NCI-H1436 (cell line): Measurements from ENCODE around the gene UBE2G2.
A peak's percentile ranks its signal among the peaks of the same experiment; 100 is the strongest.

Experiments
- DNase-seq: peaks from one replicate; lab custom pipeline; 2025; lab: John Stamatoyannopoulos, UW

UBE2G2 gene

DNA sequence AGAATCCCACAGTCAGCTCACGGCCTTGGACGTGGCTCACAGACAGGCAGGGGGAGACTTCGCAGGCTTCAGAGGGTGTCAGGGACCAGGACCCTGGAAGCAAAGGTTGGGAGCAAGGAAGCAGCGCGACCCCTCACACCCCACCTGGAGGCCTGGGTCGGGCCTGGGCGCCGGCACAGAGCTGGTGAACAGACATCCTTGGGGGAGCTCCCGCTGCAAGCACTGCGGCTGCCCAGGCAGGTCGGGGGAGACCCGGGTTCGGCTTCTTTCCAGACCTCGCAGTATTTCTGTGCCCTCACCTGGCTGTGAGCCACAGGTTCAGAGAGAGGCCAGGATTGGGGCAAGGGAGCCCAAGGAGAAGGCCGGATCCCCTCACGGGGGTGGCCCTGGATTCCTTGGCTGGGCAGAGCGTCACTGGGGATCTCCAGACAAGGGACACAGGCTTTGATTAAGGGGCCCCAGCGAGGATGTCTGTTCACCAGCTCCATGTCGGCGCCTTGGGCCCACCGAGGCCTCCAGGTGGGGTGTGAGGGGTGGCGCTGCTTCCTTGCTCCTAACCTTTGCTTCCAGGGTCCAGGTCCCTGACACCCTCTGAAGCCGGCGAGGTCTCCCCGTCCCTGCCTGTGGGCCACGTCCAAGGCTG is 52.4 kb downstream of the UBE2G2 start:
- DNase-seq: no peak

DNA sequence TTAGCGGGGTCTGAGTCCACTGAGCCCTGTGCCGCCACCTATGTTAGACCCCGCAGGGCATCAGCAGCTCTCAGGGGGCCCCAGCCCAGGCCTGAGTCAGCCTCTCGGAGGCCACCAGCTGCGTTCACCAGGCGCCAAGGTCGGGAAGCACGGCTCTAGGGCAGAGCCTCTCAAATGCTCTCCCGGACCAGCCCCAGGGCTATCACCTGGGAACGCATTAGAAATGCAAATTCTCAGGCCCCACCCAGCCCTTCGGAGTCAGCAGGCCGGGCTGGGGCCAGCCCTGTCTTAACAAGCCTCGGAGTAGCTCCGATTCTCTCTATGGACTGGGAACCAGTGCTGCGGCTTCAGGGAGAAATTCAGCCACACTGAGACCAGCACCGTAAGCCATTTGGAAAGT is 53.0 kb downstream of the UBE2G2 start:
- DNase-seq: no peak

DNA sequence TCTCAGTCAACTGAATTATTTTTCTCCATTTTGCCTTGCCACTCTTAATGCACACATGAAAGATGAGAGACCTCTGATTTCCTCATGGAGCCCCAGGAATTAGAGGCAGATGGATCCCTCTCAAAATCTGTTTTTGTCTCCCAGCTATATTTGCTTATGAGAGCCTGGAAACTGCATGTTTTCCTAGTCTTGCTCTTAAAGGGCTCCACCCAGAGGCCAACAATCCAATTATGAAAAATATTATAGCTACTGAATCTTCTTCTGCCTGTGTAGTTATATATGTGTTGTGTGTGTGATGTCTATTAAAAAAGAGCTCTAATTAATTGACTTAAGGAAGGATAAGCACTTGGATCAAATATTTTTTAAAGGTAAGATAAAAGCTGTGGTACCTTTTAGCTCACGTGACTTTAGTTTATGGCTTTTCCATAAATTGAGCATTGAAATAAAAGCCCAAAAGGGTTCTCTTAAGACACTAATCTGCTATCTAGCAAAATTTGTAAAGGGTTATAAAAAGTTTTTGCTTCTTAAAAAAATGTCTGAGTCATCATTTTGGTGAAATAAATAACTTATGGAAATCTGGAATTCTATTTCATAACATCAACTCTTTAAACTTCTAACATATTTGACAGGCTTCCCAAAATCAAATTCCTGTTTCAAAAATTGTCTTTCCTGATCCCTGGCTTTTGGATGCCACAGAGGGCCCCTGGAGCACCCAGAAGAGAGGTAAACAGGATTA is 59.0 kb downstream of the UBE2G2 start:
- DNase-seq: peak; percentile 62

DNA sequence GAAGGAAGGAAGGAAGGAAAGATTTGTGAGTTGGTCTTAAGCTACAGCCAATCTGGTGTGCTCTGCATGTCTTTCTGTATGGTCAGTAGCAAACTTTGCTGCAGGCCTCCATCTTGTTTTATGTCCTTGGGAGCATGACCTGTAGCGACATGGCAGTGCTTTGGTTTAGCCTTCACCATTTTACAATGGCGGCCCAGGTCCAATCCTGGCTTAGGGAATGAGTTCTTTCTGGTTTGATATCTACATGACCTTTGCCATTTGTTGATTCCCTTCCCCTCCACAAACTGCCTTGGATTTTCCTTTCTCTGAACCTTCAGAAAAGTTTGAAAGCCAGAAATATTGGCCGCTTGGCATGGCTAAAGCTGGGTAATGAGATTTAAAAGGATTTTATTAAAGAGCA is 59.7 kb downstream of the UBE2G2 start:
- DNase-seq: no peak

DNA sequence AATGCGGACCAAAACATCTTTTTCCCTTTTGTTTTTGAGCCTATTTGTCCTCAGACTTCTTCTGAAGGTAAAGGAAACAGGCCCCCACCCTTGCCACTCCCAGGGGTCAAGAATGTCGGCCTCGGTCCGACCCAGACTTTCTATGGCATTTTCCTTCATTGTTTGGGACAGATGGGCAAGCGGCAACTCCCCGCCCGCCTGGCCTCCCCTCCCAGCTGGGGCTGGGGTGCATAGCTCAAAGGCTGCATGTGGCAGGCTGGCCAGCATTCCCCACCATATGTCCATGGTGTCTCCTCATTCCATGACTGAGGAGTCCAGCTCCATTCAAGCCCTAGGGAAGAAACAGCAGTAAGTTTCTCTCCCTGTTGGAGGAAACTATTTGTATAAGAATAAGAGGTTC is 60.9 kb downstream of the UBE2G2 start:
- no peak for DNase-seq

DNA sequence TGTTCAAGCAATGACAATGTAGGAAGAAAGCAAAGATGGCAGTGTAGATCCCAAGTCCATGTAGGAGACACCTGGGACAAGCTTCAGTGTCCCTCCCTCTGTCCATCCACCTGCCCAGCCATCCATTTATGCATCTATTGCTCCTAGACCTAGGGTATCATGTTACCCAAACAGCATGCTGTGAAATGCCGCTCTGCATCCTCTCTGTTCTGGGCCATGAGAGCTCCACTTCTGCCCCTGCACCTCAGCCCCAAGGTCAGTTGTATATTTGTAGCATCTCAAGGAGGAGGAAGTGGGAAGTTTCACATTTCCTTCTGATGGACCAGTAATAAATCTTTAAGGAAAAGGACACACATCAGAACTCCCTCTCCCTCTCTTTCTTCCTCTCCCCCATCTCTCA is 62.3 kb downstream of the UBE2G2 start:
- DNase-seq: no peak

DNA sequence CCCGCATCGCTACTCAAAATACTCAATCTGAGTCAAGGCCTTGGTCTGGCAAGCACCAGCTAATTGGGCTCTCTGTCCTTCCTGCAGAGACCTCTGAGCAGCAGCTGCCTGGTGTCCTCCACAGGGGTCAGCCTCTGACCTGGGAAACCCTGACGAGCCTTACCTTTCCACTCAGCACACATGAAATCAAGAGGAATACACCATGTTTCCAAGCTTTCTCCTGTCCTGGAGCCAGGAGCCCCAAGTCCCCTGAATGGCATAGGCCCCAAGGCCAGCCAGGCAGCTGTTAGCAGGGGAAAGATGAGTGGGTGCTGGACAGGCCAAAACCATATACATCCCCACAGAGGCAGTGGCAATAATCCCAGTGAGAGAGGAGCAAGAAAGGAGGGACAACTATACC is 63.0 kb downstream of the UBE2G2 start:
- DNase-seq: no peak

DNA sequence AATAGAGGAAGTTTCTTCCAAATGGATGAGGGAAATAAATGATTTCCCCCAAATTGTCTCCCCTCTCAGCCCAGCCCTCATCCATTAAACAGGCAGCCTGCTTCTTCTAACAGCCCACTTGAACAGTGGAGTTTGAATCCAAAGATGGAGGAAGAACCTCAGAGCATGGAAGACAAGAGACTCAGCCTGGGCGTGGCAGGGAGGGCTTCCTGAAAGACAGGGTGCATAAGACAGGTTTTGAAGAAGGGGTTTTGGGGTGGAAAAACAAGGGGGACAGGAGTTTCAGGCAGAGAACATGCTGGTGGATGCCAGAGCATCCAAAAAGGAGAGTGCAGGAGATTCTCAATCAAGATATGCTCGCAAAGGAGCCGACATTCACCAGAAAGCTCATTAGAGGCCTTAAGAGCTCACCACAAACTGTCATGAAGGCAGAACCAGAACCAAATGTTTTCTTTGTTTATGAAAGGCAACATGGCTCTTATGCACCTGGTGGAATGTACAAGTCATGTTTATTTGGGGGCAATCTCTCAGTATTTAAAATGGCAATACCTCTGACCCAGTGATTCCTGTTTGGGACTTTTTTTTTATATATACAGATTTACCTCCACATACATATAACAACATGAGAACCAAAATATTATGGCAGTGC is 63.8 kb downstream of the UBE2G2 start:
- DNase-seq: no peak

DNA sequence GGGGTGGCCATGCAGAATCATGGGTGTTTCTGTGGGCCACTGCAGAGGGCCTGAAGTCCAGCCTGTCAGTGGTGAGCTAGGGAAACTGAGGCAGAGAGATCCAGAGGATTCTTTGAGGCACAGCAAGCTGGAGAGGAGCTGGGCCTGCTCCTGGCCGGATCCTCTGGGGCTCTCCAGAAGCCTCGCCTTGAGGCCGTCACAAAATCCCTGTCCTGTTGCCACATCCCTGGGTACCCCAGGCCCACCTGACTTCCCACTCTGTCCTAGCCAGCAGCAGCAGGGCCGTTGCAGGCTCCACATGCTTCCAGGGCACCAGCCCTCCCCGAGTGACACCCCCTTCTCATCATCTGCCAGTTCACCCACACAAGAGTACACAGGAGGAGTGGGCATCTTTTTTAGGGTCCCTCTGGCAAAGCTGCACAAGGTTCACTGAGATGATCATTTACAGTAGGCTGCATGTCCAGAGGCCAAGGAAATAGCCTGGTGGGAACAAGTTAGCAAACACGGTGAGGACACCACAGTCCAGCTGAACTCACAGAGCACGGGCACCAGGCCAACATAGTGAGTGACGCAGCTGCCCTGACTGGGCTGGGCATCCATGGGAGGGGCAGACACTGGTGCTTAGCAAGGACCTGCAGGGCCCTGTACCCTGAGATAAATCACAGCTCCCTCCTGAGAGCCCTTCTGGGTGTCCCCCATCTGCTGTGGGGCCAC is 65.2 kb downstream of the UBE2G2 start:
- peak; percentile 41 for DNase-seq

DNA sequence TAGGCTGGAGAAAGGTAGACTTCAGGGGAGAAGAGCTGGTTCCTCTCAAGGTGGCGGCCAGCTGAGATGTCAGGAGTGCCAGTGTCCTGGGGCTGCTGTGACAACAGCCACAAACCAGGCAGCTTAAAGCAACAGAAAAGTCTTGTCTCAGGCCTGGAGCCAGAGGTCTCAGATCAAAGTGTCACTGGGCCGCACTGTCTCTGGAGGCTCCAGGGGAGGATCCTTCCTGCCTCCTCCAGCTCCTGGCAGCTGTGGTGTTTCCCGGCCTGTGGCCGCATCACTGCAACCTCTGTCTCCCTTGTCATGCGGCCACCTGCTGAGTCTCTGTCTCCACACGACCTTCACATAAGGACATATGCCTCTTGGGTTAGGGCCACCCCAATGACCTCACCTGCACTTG is 65.8 kb downstream of the UBE2G2 start:
- DNase-seq: no peak

DNA sequence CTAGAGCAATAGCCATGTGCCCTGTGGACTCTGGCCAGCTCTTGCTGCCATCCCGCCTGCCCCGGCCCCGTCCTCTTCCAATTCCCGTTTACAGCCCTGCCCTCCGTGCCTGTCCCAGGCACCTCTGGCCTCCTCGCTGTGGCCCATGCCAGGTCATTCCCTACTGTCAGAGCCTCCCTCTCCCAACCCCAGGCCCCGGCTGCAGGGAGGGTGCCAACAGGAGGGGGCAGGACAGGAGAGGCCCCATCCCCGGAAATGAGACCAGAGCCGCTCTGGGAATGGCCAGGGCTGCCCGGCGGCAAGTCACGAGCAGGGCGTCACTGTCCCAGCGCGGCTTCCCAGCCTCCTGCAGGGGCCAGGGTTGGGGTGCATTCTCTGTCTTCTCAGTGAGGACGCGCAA is 66.8 kb downstream of the UBE2G2 start:
- no peak for DNase-seq

DNA sequence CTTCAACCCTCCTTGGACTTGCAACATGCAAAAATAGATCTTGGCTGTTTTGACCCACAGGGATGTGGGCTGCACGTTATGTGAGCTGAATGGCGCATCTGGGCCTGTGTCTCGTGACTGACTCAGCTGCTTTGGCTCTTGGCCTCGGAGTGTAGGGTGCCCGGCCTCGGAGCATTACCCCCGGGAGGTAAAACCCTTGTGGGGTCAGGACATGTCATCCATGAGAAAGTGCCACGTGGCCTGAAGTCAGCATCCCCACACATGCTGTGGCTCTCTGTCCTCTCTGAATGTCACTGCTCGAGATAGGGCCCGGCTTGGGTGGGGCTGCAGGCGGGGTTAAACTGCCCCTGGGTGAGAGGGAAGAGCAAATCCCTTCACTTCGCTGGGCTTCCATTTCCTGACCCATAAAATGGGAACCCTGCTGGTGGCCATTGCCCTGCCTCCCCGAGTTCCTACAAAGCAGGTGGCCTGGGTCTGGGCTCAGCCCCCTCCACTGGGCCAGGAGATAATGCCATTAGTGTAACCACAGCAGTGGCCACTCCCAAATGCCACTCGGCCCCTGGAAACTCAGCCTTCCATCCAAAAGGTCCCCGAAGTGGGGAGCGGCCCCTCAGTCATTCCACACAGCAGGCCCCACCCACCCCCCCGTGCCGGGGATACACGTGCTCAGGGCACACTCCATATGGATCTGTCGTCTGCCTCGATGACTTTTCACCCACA is 67.4 kb downstream of the UBE2G2 start:
- DNase-seq: no peak

DNA sequence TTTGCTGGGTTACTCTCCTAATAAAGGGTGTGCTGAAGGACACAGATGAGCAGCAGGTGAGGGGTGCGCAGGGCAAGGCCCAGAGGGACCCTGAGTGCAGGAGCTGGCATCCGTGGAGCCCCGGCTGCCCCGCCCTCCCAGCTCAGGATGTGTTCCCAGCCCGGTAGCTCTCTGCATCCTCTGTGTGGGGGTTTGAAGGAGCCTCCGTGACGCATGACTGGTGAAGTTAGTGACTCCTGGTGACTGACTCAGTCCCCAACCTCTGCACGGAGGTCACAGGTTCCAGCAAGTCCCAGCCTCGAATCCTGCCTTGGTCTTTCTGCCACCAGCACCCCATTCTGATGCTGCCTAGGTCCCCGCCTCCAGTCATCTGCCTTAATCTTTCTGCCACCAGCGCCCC is 68.7 kb downstream of the UBE2G2 start:
- DNase-seq: no peak

DNA sequence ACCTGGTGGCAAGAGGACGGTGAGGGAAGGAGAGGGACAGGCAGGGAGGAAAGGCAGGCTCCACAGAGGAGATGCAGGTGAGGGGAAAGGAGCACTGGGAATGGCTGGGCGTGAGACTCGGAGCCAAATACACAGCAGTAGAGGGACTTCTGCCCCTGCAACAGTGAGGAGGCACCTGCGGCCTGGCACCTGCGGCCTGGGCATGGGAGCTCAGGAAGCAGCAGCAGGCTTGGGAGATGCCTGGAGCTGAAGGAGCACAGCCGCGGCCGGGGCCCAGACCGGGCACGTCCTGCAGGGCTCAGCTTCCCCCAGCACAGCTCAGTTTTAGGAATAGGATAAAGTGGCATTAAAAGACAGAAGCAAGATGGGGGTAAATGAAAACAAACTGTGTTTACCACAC is 69.4 kb downstream of the UBE2G2 start:
- no peak for DNase-seq

DNA sequence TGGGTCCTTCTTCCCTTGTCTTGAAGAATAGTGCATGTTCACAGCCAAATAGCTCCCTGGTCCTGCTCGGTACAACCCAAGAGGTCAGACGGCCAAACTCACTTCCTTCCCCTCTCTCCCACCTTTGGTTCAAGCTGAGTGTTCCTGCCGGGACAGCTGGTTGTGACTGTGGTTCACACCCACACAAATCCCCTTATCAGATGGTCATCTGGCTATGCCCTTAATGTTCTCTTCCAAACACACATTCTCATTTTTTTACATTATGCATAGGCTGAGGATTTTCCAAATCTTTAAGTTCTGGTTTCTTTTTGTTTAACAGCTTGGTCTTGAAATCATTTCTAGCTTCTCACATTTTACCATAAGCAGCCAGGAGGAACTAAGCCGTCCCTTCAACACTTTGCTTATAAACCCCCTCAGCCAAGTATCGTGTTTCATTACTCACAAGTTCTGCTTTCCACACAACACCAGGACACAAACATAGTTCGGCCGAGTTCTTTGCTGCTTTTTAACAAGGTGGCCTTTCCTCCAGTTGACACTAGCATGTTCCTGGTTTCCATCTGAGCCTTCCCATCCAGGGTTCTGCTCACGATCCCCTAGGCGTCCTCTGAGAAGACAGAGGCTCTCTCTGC is 70.6 kb downstream of the UBE2G2 start:
- DNase-seq: no peak

DNA sequence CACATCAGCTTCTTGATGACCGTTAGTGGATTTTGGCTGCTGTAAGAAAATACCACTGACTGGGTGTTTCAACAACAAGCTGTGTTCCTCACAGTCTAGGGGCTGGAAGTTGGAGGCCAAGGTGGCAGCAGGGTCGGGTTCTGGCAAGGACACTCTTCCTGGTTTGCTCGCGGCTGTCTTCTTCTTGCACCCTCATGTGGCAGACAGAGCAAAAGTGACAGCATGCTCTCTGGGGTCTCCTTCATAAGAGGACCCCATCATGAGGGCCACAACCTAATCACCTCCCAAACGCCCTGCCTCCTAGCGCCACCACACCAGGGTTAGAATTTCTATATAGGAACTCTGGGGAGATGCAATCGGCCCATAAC is 71.6 kb downstream of the UBE2G2 start:
- no peak for DNase-seq

DNA sequence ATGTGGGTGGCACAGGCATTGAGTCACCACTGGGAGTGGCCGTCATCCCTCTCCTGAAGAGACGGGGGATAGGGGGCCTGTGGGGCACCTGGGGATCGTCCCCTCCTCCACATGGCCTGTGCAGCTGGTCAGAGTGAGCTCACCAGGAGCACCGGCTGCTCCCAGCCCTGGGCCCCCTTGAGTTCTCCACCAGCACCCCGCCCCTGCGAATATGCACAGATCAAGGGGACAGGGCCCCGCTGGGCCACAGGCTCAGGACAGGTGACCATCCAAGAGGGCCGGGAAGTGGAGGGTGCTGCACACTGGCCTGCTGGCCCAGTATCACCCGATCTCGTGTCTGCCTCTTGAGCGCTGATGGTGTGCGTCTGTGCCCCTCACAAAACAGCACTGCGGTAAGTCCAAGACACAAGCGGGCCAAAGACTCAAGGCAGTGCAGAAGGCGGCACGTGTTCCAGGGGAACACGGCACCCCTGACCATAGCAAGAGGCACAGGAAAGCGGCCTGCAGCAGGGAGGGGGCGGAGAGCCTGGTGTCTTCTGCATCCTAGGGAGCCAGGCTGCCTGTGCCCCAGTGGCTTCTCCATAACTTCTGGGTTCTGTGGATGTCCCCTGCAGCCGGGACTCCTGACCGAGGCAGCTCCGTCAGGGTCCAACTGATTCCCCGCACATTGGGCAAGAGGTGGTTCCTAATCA is 72.1 kb downstream of the UBE2G2 start:
- DNase-seq: no peak

DNA sequence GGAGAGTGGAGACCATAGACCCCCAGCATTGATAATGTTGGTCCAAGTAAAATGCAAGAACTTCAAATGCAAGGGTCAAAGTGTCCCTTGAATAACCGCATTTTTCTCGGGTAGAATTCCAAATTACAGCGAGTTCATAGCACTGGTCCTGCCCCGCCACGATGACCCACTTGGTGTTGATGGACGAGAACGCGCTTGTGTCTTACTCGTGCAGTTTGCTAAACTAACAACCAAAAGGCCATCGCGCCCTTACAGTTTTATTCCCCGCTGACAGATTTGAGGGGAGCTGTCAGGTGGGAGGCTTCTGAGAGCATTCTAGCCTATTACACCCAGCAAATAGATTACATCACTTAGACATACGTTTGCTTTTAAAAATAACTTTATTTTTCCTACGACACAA is 72.9 kb downstream of the UBE2G2 start:
- no peak for DNase-seq

DNA sequence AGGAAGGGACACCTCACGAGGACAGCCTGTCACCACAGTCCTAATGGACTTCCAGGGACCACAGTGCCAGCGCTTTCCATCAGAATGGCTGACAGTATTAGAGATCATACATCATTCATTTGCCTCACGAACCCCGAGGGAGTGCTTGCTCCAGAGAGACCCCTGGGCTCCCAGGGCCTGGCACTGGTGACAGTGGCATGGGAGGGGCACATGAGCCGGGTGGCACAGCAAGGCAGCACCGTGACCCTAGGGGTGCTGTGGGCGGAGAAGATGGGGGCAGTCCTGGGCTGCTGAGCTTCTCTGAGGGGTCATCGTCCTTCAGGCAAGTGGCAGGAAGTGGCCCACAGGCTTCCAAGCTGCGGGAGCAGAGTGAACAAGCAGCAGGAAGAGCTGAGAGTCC is 73.9 kb downstream of the UBE2G2 start:
- DNase-seq: no peak

DNA sequence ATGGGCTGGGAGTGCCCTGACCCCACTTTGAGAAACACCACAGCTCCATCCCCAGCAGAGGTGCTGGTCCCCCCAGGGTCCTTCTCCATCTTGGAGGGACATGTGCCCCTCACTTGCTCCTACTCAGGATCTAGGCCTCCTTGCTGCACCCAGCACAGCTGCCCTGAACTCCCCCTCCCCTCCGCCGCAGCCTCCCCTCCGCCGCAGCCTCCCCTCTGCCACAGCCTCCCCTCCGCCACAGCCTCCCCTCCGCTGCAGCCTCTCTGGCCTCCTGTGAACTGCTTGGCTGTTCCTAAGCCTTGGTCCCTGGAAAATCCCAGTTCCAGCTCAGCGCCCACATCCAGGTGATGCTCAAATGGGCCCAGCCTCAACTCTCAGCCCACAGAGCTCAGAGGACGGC is 74.3 kb downstream of the UBE2G2 start:
- DNase-seq: no peak

DNA sequence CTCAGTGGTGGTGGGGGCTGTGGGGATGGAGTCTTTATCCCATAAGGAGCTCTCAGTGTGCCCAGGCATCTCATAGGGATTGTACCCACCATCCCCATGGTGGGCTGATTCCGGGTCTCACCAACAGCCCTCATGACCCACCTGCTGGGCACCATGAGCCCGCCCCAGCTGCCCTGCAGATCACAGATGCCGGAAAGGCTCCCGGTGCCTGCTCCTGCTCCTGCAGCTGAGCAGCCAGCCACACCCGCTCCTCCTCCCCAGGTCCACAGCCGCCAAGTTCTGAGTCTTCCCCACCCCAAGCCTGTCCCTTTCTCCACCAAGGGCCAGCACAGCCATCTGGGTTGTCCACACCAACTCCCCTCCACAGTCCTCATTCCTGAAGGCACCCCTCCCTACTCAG is 74.8 kb downstream of the UBE2G2 start:
- no peak for DNase-seq
